Progenitor cell of endocrine pancreas (in vitro differentiated cells): ENCODE data around the gene HGFAC. TPM values are rescaled to one million over a fixed set of nuclear protein-coding genes. Genes with fewer than 3 reads are reported as not detected.

ENCODE experiments used
- DNase-seq: peaks from one replicate; pipeline ENCODE4 v3.0.0; 2021; ENCODE audit warnings: low spot score; ENCODE audit not compliant: unreplicated experiment
- H3K27ac Mint-ChIP-seq: 2 replicates; pipeline ENCODE4 v1.8.0; 2021; ENCODE audit warnings: mild to moderate bottlenecking, moderate library complexity, mixed read lengths
- H3K27me3 Mint-ChIP-seq: 2 replicates; pipeline ENCODE4 v1.8.0; 2021; ENCODE audit warnings: mixed read lengths
- H3K36me3 Mint-ChIP-seq: 2 replicates; pipeline ENCODE4 v1.8.0; 2022; ENCODE audit warnings: mixed read lengths; ENCODE audit not compliant: insufficient read depth
- H3K4me1 Mint-ChIP-seq: 2 replicates; pipeline ENCODE4 v1.8.0; 2021; ENCODE audit warnings: low read depth, mixed read lengths
- H3K4me3 Mint-ChIP-seq: 2 replicates; pipeline ENCODE4 v1.8.0; 2021; ENCODE audit warnings: low read depth, mild to moderate bottlenecking, moderate library complexity, mixed read lengths
- H3K9me3 Mint-ChIP-seq: 2 replicates; pipeline ENCODE4 v1.8.0; 2021; ENCODE audit warnings: low read depth, mixed read lengths
- CTCF ChIP-seq: fragments of 200-600 bp; sonication (generic); IDR thresholded peaks from one replicate; pipeline ENCODE4 v1.5.0; 2021; ENCODE audit warnings: antibody characterized with exemption, mild to moderate bottlenecking; ENCODE audit not compliant: unreplicated experiment
- total RNA-seq: library from RNA; stranded (reverse); gene quantifications from 2 replicates; pipeline ENCODE4 v1.2.1, GENCODE V29; 2021

HGFAC gene
- total RNA-seq, 1 donor from 2014 or later: 7.5 TPM

DNA sequence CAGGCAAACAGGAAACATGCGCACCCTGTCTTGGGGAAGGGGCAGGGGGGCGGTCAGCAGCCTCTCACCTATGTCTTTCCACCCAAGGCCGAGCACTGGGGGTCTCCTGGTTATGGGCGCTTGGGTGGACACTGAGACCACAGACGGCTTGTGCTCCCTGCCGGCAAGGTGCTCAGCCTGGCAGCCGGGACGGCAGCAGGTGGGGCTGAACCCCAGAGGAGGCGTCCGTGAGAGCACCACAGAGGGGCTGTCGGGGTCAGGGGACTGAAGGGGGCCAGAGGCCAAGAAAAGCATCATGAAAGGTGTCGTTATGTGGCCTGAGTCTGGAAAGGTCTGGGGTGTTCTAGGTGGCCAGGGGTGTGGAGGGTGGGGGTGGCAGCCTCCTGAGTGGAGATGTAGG is 40.9 kb downstream of the HGFAC start:
- H3K4me1 Mint-ChIP-seq: peaks cover 2% of the 10 kb centered on the region
- no peaks in the 10 kb centered on the region for H3K36me3 Mint-ChIP-seq
- no peak for DNase-seq
- H3K27me3 Mint-ChIP-seq: peaks cover 28% of the 10 kb centered on the region
- H3K4me3 Mint-ChIP-seq: no peak overlapping the region
- no peak for TF ChIP-seq CTCF
- no peaks in the 10 kb centered on the region for H3K9me3 Mint-ChIP-seq
- H3K27ac Mint-ChIP-seq: no peak overlapping the region

- Mint-ChIP-seq H3K4me1 (peaks cover 2% of the 10 kb centered on the region), H3K36me3 (no peaks in the 10 kb centered on the region), H3K4me3 (no peak overlapping the region), H3K9me3 (no peaks in the 10 kb centered on the region), H3K27me3 (peaks cover 33% of the 10 kb centered on the region), H3K27ac (no peak overlapping the region)
- DNase-seq: no peak
- TF ChIP-seq CTCF: no peak
Measured at GRCh38 chr4:3483471-3483921, 41.7 kb downstream of the HGFAC start.

GRCh38 chr4:3484057-3484973 is 42.5 kb downstream of the HGFAC start:
- TF ChIP-seq CTCF: no peak
- H3K36me3 Mint-ChIP-seq: no peaks in the 10 kb centered on the region
- DNase-seq: no peak
- peaks cover 41% of the 10 kb centered on the region for H3K27me3 Mint-ChIP-seq
- no peak overlapping the region for H3K27ac Mint-ChIP-seq
- no peaks in the 10 kb centered on the region for H3K9me3 Mint-ChIP-seq
- H3K4me1 Mint-ChIP-seq: peaks cover 2% of the 10 kb centered on the region
- no peak overlapping the region for H3K4me3 Mint-ChIP-seq

GRCh38 chr4:3485011-3485791 is 43.4 kb downstream of the HGFAC start:
- no peak for TF ChIP-seq CTCF
- H3K27ac Mint-ChIP-seq: no peak overlapping the region
- no peak for DNase-seq
- H3K4me3 Mint-ChIP-seq: no peak overlapping the region
- no peaks in the 10 kb centered on the region for H3K9me3 Mint-ChIP-seq
- peaks cover 2% of the 10 kb centered on the region for H3K4me1 Mint-ChIP-seq
- peaks cover 50% of the 10 kb centered on the region for H3K27me3 Mint-ChIP-seq
- H3K36me3 Mint-ChIP-seq: no peaks in the 10 kb centered on the region

DNA sequence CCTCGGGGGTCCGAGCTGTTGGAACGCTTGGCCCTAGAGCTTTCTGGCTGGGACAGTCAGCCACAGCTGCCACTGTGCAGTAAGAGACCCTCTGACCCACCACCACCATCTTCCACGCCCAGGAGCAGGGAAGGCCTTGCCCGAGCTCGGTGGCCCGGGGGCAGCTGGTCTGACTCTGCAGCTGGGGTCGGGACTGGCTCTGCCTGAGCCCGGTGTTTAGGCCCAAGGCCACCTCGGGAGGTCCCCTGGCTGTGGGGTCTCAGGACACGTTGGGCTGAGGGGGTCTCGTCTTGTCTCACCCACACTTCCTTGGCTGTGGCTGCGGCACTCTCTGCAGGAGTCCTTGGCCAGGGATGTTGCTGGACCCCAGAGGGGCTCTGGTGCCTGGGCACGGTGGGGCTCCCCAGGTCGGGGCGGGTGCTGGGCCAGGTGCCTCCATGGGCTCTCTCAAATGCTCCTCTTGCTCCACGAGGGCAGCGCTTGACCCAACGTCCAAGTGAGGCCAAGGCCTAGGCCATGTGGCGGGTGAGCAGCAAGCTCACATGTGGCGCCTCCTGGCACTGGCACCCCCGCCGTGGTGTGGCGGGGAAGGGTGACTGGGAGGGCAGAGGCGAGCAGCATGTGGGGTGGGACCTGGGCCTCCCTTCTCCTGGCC is 44.2 kb downstream of the HGFAC start:
- TF ChIP-seq CTCF: no peak
- H3K9me3 Mint-ChIP-seq: no peaks in the 10 kb centered on the region
- H3K36me3 Mint-ChIP-seq: no peaks in the 10 kb centered on the region
- no peak overlapping the region for H3K27ac Mint-ChIP-seq
- DNase-seq: no peak
- peaks cover 48% of the 10 kb centered on the region for H3K27me3 Mint-ChIP-seq
- H3K4me1 Mint-ChIP-seq: peaks cover 1% of the 10 kb centered on the region
- H3K4me3 Mint-ChIP-seq: no peak overlapping the region
